ENCODE results near the gene ABCC1.

ABCC1 gene

DNA sequence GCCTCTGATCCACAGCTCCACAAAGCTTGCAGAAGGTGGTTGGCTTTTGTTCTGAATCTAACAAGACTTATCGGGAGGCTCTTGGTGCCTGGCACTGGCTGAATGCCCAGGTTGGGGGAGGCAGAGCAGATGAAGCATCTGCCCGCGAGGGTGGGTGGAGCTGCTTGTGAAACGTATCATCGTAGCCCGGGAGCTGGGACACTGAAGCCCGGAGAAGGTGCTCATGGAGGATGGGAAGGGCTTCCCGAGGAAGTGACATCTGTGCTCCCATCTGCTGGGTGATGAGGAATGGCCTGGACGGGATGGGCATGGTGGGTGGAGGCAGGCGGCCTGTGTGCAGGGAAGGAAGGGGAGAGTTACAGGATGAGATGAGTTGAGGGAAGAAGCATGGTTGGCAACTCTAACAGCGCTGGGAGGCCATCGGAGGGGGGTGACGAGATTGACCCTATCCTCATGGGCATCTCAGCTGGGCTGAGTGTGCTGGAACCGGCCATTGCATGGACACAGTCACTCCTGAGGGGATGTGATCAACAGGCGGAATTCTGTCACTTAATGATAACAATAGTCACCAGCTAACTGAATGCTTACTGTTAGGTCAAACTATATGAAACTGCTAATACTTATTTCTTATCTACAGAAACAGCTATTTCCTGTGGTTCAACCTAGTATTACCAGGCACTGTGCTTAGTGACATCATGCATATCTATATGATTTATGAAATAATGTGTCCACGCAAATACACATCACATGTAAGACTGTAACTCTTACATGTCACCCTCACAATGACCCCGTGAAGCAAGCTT, 171.2 kb downstream of the ABCC1 start:
- Histone ChIP-seq H2AFZ (ENCODE audit: low read length) (no peak overlapping the region), H3K79me2 (ENCODE audit: insufficient read depth, low read length) (no peaks in the 10 kb centered on the region), H3K9me2 (replicated peaks; ENCODE audit: low read depth, low read length) (no peaks in the 10 kb centered on the region), H3K36me3 (ENCODE audit: insufficient read depth, low read length) (peaks cover 54% of the 10 kb centered on the region; the same call in 1 of the 2 replicates), H3K9ac (ENCODE audit: low read depth, low read length, poor library complexity, severe bottlenecking) (peak overlapping the region; percentile 71), H3K4me3 (ENCODE audit: low read length, poor library complexity, severe bottlenecking) (peak overlapping the region; percentile 22), H4K20me1 (ENCODE audit: insufficient read depth, low read length, poor library complexity, severe bottlenecking) (no peaks in the 10 kb centered on the region), H3K27me3 (ENCODE audit: insufficient read depth, low read length, poor library complexity, severe bottlenecking) (no peaks in the 10 kb centered on the region), H3F3A (ENCODE audit: low read depth) (peaks cover 4% of the 10 kb centered on the region; the same call in 1 of the 2 replicates), H3K4me2 (ENCODE audit: low read depth, low read length, poor library complexity, severe bottlenecking) (peak overlapping the region; percentile 57), H3K9me3 (ENCODE audit: insufficient read depth, low read depth, low read length) (peaks cover 14% of the 10 kb centered on the region; the same call in 1 of the 2 replicates), H3K4me1 (ENCODE audit: insufficient read depth, low read length, poor library complexity, severe bottlenecking) (peaks cover 28% of the 10 kb centered on the region)
- TF ChIP-seq, protein P1, sequence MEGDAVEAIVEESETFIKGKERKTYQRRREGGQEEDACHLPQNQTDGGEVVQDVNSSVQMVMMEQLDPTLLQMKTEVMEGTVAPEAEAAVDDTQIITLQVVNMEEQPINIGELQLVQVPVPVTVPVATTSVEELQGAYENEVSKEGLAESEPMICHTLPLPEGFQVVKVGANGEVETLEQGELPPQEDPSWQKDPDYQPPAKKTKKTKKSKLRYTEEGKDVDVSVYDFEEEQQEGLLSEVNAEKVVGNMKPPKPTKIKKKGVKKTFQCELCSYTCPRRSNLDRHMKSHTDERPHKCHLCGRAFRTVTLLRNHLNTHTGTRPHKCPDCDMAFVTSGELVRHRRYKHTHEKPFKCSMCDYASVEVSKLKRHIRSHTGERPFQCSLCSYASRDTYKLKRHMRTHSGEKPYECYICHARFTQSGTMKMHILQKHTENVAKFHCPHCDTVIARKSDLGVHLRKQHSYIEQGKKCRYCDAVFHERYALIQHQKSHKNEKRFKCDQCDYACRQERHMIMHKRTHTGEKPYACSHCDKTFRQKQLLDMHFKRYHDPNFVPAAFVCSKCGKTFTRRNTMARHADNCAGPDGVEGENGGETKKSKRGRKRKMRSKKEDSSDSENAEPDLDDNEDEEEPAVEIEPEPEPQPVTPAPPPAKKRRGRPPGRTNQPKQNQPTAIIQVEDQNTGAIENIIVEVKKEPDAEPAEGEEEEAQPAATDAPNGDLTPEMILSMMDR (conservative IDR thresholded peaks at IDR 0.05; ENCODE audit: low read length) = no peak
- no peak for TF ChIP-seq EZH2phosphoT487 (IDR thresholded peaks at IDR 0.05; ENCODE audit: borderline replicate concordance)

DNA sequence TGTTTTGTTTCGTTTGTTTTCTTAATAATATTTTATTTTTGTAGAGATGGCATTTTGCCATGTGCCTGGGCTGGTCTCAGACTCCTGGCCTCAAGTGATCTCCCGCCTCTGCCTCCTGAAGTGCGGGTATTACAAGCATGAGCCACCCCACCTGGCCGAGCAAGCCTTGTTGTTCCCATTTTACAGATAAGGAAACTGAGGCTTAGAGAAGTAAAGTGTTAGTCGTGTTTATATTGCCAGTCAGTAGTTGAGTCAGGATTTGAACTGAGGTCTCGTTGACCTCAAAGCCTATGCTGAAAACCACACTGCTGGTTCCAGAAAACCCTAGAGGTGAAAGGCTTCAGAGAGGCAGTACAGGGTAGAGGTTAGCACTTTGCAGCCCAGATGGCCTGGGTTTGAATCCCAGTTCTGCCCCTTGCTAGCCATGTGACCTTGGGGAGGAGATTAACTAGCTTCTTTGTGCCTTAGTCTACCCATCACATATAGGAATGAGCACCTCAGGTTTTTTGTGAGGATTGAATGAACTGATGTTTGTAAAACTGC, 171.8 kb downstream of the ABCC1 start:
- H3K27me3 ChIP-seq (ENCODE audit: insufficient read depth, low read length, poor library complexity, severe bottlenecking) = no peaks in the 10 kb centered on the region
- no peak overlapping the region for H3K4me3 ChIP-seq (ENCODE audit: low read length, poor library complexity, severe bottlenecking)
- peaks cover 4% of the 10 kb centered on the region; the same call in 1 of the 2 replicates for H3F3A ChIP-seq (ENCODE audit: low read depth)
- H3K9me2 ChIP-seq (replicated peaks; ENCODE audit: low read depth, low read length) = no peaks in the 10 kb centered on the region
- TF ChIP-seq EZH2phosphoT487 (IDR thresholded peaks at IDR 0.05; ENCODE audit: borderline replicate concordance) = no peak
- TF ChIP-seq, protein P1 (conservative IDR thresholded peaks at IDR 0.05; ENCODE audit: low read length) = no peak
- peaks cover 33% of the 10 kb centered on the region for H3K4me1 ChIP-seq (ENCODE audit: insufficient read depth, low read length, poor library complexity, severe bottlenecking)
- no peaks in the 10 kb centered on the region for H4K20me1 ChIP-seq (ENCODE audit: insufficient read depth, low read length, poor library complexity, severe bottlenecking)
- H3K9ac ChIP-seq (ENCODE audit: low read depth, low read length, poor library complexity, severe bottlenecking) = peak overlapping the region; percentile 43
- H3K36me3 ChIP-seq (ENCODE audit: insufficient read depth, low read length) = peaks cover 56% of the 10 kb centered on the region; the same call in 1 of the 2 replicates
- H3K79me2 ChIP-seq (ENCODE audit: insufficient read depth, low read length) = no peaks in the 10 kb centered on the region
- peaks cover 14% of the 10 kb centered on the region; the same call in 1 of the 2 replicates for H3K9me3 ChIP-seq (ENCODE audit: insufficient read depth, low read depth, low read length)
- no peak overlapping the region for H2AFZ ChIP-seq (ENCODE audit: low read length)
- H3K4me2 ChIP-seq (ENCODE audit: low read depth, low read length, poor library complexity, severe bottlenecking) = peak overlapping the region; percentile 57

DNA sequence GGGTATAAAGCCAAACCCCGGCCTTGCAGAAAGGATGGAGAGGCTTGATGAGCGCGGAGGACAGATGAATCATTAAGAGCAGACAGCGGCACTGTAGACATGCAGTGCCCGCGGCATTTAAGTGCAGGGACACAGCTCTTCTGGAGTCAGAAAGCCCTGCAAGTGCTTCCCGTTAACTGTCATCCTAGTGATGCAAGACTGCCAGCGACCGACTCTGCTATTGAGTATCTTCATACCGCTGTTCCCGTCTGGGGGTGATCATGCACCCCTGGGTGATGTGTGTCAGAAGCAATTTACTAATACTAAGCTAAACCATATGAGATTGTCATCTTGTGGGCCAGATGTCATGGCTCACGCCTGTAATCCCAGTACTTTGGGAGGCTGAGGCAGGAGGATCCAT, 172.8 kb downstream of the ABCC1 start:
- no peak for TF ChIP-seq EZH2phosphoT487 (IDR thresholded peaks at IDR 0.05; ENCODE audit: borderline replicate concordance)
- TF ChIP-seq, protein P1 (conservative IDR thresholded peaks at IDR 0.05; ENCODE audit: low read length) = no peak
- H3K9me2 ChIP-seq (replicated peaks; ENCODE audit: low read depth, low read length) = no peaks in the 10 kb centered on the region
- H3K9me3 ChIP-seq (ENCODE audit: insufficient read depth, low read depth, low read length) = peaks cover 7% of the 10 kb centered on the region; the same call in 1 of the 2 replicates
- H3K79me2 ChIP-seq (ENCODE audit: insufficient read depth, low read length) = no peaks in the 10 kb centered on the region
- H3K4me1 ChIP-seq (ENCODE audit: insufficient read depth, low read length, poor library complexity, severe bottlenecking) = peaks cover 42% of the 10 kb centered on the region
- H2AFZ ChIP-seq (ENCODE audit: low read length) = no peak overlapping the region
- H3K4me3 ChIP-seq (ENCODE audit: low read length, poor library complexity, severe bottlenecking) = no peak overlapping the region
- no peak overlapping the region for H3K9ac ChIP-seq (ENCODE audit: low read depth, low read length, poor library complexity, severe bottlenecking)
- H3K4me2 ChIP-seq (ENCODE audit: low read depth, low read length, poor library complexity, severe bottlenecking) = no peak overlapping the region
- H3K36me3 ChIP-seq (ENCODE audit: insufficient read depth, low read length) = peaks cover 52% of the 10 kb centered on the region; the same call in 1 of the 2 replicates
- H3F3A ChIP-seq (ENCODE audit: low read depth) = peaks cover 4% of the 10 kb centered on the region; the same call in 1 of the 2 replicates
- H4K20me1 ChIP-seq (ENCODE audit: insufficient read depth, low read length, poor library complexity, severe bottlenecking) = no peaks in the 10 kb centered on the region
- H3K27me3 ChIP-seq (ENCODE audit: insufficient read depth, low read length, poor library complexity, severe bottlenecking) = no peaks in the 10 kb centered on the region

All from Loucy (cell line).